Endothelial cell of umbilical vein (primary cell): ENCODE measurements around the gene MEF2A. TPM values are rescaled to one million over a fixed set of nuclear protein-coding genes. Genes with fewer than 3 reads are reported as not detected.

ENCODE experiments used
- BruUV-seq: library from RNA; stranded (reverse); fragments of 400-500 nt; replicated peaks from 2 replicates; lab custom pipeline; 2021; lab: Mats Ljungman, UMichigan
- CTCF ChIA-PET: fragments of 300-600, 350-600 bp; sonication (Branson Sonifier 250); formaldehyde crosslinking; loops from one replicate; lab custom pipeline; 2021; ENCODE audit warnings: antibody characterized with exemption, inconsistent platforms; lab: Charles Lee
- POLR2A ChIA-PET: fragments of 300-600, 350-600 bp; sonication (Branson Sonifier 250); formaldehyde crosslinking; loops from one replicate; lab custom pipeline; 2021; ENCODE audit warnings: antibody characterized with exemption, inconsistent platforms; lab: Charles Lee
- DNase-seq: peaks from one replicate; pipeline ENCODE4 v3.0.0-alpha.2; 2011; ENCODE audit warnings: low read depth, low spot score
- FAIRE-seq: peaks from 2 replicates; lab custom pipeline; 2011; peaks lifted over from hg19 to GRCh38; lab: Jason Lieb, UNC
- H2AFZ ChIP-seq: 2 replicates; pipeline ENCODE4 v1.6.0; 2012; ENCODE audit warnings: low read depth, low read length, control low read depth, inconsistent platforms
- H3K27ac ChIP-seq: 2 replicates; pipeline ENCODE4 v1.5.1; 2011; ENCODE audit warnings: low read depth, mild to moderate bottlenecking, control low read depth, low read length, moderate library complexity; ENCODE audit not compliant: insufficient read depth
- H3K27me3 ChIP-seq, 2 experiments: 2 replicates each; pipeline versions ENCODE4 v1.6.0 to v1.6.1; 2011; ENCODE audit warnings: low read length in 2 of 2, mixed read lengths in 1 of 2; ENCODE audit not compliant: control insufficient read depth in 2 of 2, insufficient read depth in 2 of 2
- H3K36me3 ChIP-seq, 2 experiments: 2 replicates in 1 of 2; 3 replicates in 1 of 2; pipeline ENCODE4 v1.5.1; 2011; ENCODE audit warnings: low read length in 2 of 2, mild to moderate bottlenecking in 1 of 2, moderate library complexity in 1 of 2; ENCODE audit not compliant: control insufficient read depth in 2 of 2, insufficient read depth in 2 of 2; ENCODE audit errors: extremely low read depth in 1 of 2
- H3K4me1 ChIP-seq: 3 replicates; pipeline ENCODE4 v1.5.1; 2011; ENCODE audit warnings: mild to moderate bottlenecking, low read length; ENCODE audit not compliant: control insufficient read depth, insufficient read depth; ENCODE audit errors: extremely low read depth
- H3K4me2 ChIP-seq: 2 replicates; pipeline ENCODE4 v1.6.1; 2011; ENCODE audit warnings: low read length, control low read depth, mixed read lengths; ENCODE audit not compliant: insufficient read depth
- H3K4me3 ChIP-seq, 3 experiments: fragments of 200-600 bp in 1 of 3; sonication (generic), shearing (Covaris generic) in 1 of 3; replicated peaks in 1 of 3; 2 replicates each; pipeline ENCODE4 v1.5.1; 2011 to 2016; ENCODE audit warnings: control low read depth in 3 of 3, low read length in 3 of 3, mild to moderate bottlenecking in 2 of 3, inconsistent platforms in 1 of 3, low read depth in 1 of 3, moderate library complexity in 1 of 3; ENCODE audit not compliant: insufficient read depth in 1 of 3
- H3K79me2 ChIP-seq: 2 replicates; pipeline ENCODE4 v1.6.0; 2012; ENCODE audit warnings: low read length, inconsistent platforms; ENCODE audit not compliant: control insufficient read depth, insufficient read depth
- H3K9ac ChIP-seq: replicated peaks from 2 replicates; pipeline ENCODE3; 2011; ENCODE audit warnings: low read length, control low read depth; ENCODE audit not compliant: insufficient read depth; ENCODE audit errors: extremely low read depth
- H3K9me1 ChIP-seq: replicated peaks from 3 replicates; pipeline ENCODE4 v1.6.0; 2011; ENCODE audit warnings: mild to moderate bottlenecking, low read length; ENCODE audit not compliant: control insufficient read depth, insufficient read depth; ENCODE audit errors: extremely low read depth
- H3K9me3 ChIP-seq: replicated peaks from 2 replicates; pipeline ENCODE4 v1.5.1; 2012; ENCODE audit warnings: low read length, inconsistent platforms; ENCODE audit not compliant: control insufficient read depth, insufficient read depth
- H4K20me1 ChIP-seq: replicated peaks from 2 replicates; pipeline ENCODE3; 2011; ENCODE audit warnings: mild to moderate bottlenecking, low read length; ENCODE audit not compliant: control insufficient read depth, insufficient read depth; ENCODE audit errors: extremely low read depth
- EZH2 ChIP-seq: IDR thresholded peaks from 2 replicates; pipeline ENCODE4 v1.6.1; 2012; ENCODE audit warnings: borderline replicate concordance, low read depth, mild to moderate bottlenecking, moderate library complexity, low read length, inconsistent platforms; ENCODE audit not compliant: severe bottlenecking
- FOS ChIP-seq: IDR thresholded peaks from 2 replicates; pipeline ENCODE4 v1.6.1; 2011; ENCODE audit warnings: mild to moderate bottlenecking, low read length, moderate library complexity, borderline replicate concordance; ENCODE audit not compliant: insufficient read depth
- GATA2 ChIP-seq: IDR thresholded peaks from 2 replicates; pipeline ENCODE4 v1.7.0; 2011; ENCODE audit warnings: low read depth, mild to moderate bottlenecking, moderate library complexity, mixed read lengths, low read length; ENCODE audit not compliant: insufficient read length, insufficient read depth
- JUN ChIP-seq: IDR thresholded peaks from 2 replicates; pipeline ENCODE4 v1.6.1; 2011; ENCODE audit warnings: borderline replicate concordance, low read depth; ENCODE audit not compliant: insufficient read length, insufficient read depth
- MAX ChIP-seq: IDR thresholded peaks from 2 replicates; pipeline ENCODE4 v1.6.1; 2011; ENCODE audit not compliant: insufficient read depth, insufficient read length
- MYC ChIP-seq: IDR thresholded peaks from one replicate; pipeline ENCODE4 v1.6.1; 2011; ENCODE audit warnings: mild to moderate bottlenecking, low read depth, low read length
- POLR2A ChIP-seq: IDR thresholded peaks from 2 replicates; pipeline ENCODE4 v1.6.1; 2012; ENCODE audit warnings: low read depth, mild to moderate bottlenecking, control low read depth, low read length
- POLR2AphosphoS5 ChIP-seq: IDR thresholded peaks from 2 replicates; pipeline ENCODE4 v1.6.1; 2012; ENCODE audit warnings: low read depth, mild to moderate bottlenecking, control low read depth, low read length, moderate library complexity; ENCODE audit not compliant: insufficient read depth
- dilution Hi-C: fragments of 300-500 bp; cut with MboI; formaldehyde crosslinking; loops from one replicate; pipeline ENCODE4 v1.15.0; 2019; ENCODE audit warnings: low sequenced_read_pairs; ENCODE audit not compliant: extremely low pct_ligation_motif_present
- intact Hi-C: fragments of 100-400 bp; cut with micrococcal nuclease; formaldehyde crosslinking; loops from one replicate; pipeline ENCODE4 v1.10.0; 2022
- polyA plus RNA-seq, 4 experiments: library from polyadenylated mRNA; depleted of rRNA in 3 of 4; stranded (reverse) in 3 of 4; unstranded in 1 of 4; fragments of >200 nt; gene quantifications; 2 replicates each; pipeline versions ENCODE4 v1.2.1 to v1.2.3, GENCODE V29; 2011 to 2012; ENCODE audit warnings: missing spikeins in 1 of 4
- total RNA-seq: library from RNA; stranded (reverse); gene quantifications from 2 replicates; pipeline ENCODE4 v1.2.3, GENCODE V29; 2021
- TF ChIP-seq, protein P1 (sequence below), 2 donors: IDR thresholded peaks; 1 replicate in 1 of 2; 2 replicates in 1 of 2; pipeline ENCODE4 v1.5.1; 2011; ENCODE audit warnings: low read length in 2 of 2, mild to moderate bottlenecking in 2 of 2, moderate library complexity in 2 of 2, control low read depth in 1 of 2, inconsistent platforms in 1 of 2, low read depth in 1 of 2; ENCODE audit not compliant: insufficient read depth in 1 of 2; ENCODE audit errors: extremely low read depth in 1 of 2

The MEF2A gene
- total and polyA plus RNA-seq, 2 donors (not counting 3 experiments of a cell fraction or from before 2014, with no cell fraction given) = 38.0 to 45.3 TPM

GRCh38 chr15:99574502-99574901 is 8.7 kb downstream of the MEF2A start:
- no peaks in the 10 kb centered on the region for H3K9me3 ChIP-seq
- dilution Hi-C loops (no loop called here), intact Hi-C loops (no loop called here)
- no peaks in the 10 kb centered on the region for H3K9me1 ChIP-seq
- H2AFZ ChIP-seq = no peak overlapping the region
- ChIA-PET POLR2A (no interaction called here), CTCF (interaction anchor here (1.4 kb wide), 1 partner anchor 130 kb away, joined by 5 read pairs; no protein-coding TSS in a partner anchor)
- TF ChIP-seq MYC (no peak), JUN (no peak), FOS (no peak), EZH2 (no peak), GATA2 (no peak), POLR2AphosphoS5 (no peak), POLR2A (no peak), MAX (no peak)
- TF ChIP-seq, protein P1, sequence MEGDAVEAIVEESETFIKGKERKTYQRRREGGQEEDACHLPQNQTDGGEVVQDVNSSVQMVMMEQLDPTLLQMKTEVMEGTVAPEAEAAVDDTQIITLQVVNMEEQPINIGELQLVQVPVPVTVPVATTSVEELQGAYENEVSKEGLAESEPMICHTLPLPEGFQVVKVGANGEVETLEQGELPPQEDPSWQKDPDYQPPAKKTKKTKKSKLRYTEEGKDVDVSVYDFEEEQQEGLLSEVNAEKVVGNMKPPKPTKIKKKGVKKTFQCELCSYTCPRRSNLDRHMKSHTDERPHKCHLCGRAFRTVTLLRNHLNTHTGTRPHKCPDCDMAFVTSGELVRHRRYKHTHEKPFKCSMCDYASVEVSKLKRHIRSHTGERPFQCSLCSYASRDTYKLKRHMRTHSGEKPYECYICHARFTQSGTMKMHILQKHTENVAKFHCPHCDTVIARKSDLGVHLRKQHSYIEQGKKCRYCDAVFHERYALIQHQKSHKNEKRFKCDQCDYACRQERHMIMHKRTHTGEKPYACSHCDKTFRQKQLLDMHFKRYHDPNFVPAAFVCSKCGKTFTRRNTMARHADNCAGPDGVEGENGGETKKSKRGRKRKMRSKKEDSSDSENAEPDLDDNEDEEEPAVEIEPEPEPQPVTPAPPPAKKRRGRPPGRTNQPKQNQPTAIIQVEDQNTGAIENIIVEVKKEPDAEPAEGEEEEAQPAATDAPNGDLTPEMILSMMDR (IDR thresholded peaks at IDR 0.05; ENCODE audit: extremely low read depth in 1 of 2, insufficient read depth in 1 of 2, low read depth in 1 of 2, low read length in 2 of 2) = no peak
- no peak overlapping the region for H3K27ac ChIP-seq
- H3K79me2 ChIP-seq = peaks cover 83% of the 10 kb centered on the region
- DNase-seq (no peak), FAIRE-seq (no peak)
- no peak overlapping the region for H3K9ac ChIP-seq
- no peaks in the 10 kb centered on the region for H3K27me3 ChIP-seq
- H4K20me1 ChIP-seq = peaks cover 8% of the 10 kb centered on the region
- no peaks in the 10 kb centered on the region for H3K36me3 ChIP-seq
- H3K4me2 ChIP-seq = no peak overlapping the region
- H3K4me1 ChIP-seq = no peaks in the 10 kb centered on the region
- H3K4me3 ChIP-seq = no peak overlapping the region
- no TSS peak for BruUV-seq
